Activated CD8-positive, alpha-beta memory T cell treated with anti-CD3 and anti-CD28 coated beads for 36 hours (primary cell): ENCODE data around the gene CROCC. TPM values are rescaled to one million over a fixed set of nuclear protein-coding genes. Genes with fewer than 3 reads are reported as not detected.
"Not testable (repeated sequence)": the region's sequence is repeated elsewhere in the genome, so short reads cannot be mapped to it uniquely, and the experiment has no call there.

Source experiments
- CTCF ChIA-PET: fragments of 350-600 bp; sonication (Branson Sonifier 250); formaldehyde crosslinking; loops from one replicate; lab custom pipeline; 2021; ENCODE audit warnings: antibody characterized with exemption; lab: Charles Lee
- POLR2A ChIA-PET: fragments of 350-600 bp; sonication (Branson Sonifier 250); formaldehyde crosslinking; loops from one replicate; lab custom pipeline; 2021; ENCODE audit warnings: antibody characterized with exemption; lab: Charles Lee
- total RNA-seq, 2 experiments: library from RNA; stranded (reverse); gene quantifications; one replicate each; pipeline ENCODE4 v1.2.3, GENCODE V29; 2021

The CROCC gene
- total RNA-seq, 2 experiments from 2014 or later: 20.4 to 21.4 TPM

DNA sequence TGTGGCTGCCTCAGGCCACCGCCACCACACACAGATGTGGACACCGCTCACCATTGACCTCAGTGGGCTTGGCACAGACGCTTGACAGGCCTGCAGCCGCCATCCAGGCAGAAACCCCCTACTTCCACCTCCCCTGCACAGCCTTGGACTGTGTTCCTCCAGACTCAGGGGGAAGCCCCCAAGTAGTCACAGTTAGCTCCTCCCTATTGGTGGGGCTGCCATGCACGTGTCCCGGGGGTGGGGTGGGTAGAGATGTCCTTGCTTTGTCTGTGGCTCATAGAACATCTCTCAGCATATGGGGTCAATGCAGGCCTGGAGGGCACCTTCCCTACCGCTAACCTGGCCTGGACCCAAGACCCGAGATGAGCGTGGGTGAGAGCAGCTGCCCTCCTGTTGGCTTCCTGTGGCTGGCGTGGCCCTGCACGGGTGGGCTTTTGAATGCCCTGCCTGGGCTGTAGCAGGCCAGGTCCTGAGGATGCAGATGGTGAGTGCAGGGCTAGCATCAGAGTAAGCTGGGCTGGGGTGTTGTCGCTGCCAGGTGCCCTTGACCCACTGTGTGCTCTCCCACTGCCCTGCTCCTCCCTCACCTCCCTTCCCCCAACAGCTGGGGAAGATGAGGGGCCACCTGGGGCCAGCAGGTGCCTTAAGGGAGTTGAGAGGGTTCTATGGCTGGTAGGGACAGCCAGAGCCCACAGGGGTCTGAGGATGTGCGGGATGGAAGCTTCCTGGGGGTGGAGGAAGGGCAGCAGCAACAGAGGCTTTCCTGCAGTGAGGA lies 6.2 kb downstream of the CROCC start:
- POLR2A ChIA-PET: interaction anchor here (0.6 kb wide), 1 partner anchor 73 kb away, joined by 3 read pairs; no protein-coding TSS in a partner anchor
- CTCF ChIA-PET: no interaction called here

DNA sequence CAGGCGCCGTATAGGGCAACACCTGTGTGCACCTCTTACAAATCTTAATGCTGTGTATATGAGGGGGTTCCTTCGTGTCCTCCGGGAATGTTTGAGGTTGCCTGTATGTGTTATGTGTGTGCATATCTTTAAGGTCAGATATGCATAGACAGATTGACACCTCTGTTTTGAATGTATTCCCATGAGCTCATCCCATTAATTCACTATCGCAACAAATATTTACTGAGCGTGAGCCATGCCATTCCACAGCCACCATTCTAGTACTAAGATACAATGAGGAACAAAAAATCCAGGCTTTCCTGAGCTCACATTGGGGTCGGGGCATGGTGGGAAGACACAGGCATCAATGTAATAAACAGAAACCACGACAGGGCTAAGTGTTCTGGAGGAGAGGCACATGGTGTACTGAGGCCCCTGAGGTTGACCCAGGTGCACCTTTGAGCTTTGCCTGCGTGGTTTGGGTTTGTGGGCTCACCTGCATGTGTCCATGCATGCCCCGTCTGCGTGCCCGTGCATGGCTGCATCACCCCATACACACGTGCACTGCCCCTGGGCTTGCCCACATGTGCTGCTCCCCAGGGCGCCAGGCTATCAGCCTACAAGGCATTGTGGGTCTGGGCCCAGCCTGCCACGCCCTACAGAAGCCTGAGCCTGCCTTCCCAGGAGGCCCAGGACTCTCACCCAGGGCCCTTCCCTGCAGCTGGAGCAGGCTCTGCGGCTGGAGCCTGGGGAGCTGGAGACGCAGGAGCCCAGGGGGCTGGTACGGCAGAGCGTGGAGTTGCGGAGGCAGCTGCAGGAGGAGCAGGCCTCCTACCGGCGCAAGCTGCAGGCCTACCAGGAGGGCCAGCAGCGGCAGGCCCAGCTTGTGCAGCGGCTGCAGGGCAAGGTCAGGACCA lies 7.7 kb downstream of the CROCC start:
- CTCF ChIA-PET, POLR2A ChIA-PET: not testable (repeated sequence)

DNA sequence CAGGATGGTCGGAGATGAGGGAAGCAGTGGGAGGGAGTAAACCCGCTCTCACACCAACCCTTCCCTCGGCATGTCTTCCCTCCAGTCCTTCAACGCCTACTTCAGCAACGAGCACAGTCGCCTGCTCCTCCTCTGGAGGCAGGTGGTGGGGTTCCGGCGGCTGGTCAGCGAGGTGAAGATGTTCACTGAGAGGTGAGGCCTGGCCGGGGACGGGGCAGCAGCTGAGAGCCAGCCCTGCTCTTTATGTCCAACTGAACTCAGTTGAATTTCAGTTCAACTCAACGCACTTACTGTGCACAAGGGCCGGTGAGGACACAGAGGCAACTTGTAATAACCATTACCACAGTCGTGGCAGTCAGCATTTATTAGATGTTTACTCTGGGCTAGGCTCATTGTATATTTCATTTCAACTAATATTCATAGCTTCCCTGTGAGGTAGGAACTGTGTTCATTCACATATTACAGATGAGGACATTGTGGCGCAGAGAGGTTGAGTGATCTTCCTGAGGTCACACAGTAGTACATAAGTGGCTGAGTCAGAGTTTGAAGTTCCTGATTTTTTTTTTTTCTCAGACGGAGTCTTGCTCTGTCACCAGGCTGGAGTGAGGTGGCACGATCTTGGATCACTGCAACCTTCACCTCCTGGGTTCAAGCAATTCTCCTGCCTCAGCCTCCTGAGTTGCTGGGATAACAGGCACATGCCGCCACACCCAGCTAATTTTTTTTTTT lies 9.6 kb downstream of the CROCC start:
- CTCF ChIA-PET: interaction anchor here (0.9 kb wide), 1 partner anchor 16 kb away, joined by 3 read pairs; no protein-coding TSS in a partner anchor
- POLR2A ChIA-PET: not testable (repeated sequence)

DNA sequence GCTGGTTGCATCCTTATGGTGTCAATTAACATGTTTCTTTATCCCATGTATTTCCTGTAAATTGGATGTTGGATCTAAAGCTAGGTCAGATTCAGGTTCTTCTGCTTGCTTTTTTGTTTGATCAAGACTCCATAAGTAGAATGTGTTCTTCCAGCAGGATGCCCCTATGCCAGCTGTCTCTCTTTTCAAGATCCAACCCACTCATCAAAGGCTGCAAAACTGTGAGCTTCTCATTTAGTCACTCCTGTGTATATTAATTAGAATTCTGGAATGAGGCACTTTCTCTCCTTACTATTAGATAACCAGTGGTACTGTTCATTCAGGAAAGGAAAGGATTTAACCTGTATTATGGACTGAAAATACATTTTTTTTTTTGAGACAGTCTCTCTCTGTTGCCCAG lies 12.2 kb downstream of the CROCC start:
- POLR2A ChIA-PET: not testable (repeated sequence)

DNA sequence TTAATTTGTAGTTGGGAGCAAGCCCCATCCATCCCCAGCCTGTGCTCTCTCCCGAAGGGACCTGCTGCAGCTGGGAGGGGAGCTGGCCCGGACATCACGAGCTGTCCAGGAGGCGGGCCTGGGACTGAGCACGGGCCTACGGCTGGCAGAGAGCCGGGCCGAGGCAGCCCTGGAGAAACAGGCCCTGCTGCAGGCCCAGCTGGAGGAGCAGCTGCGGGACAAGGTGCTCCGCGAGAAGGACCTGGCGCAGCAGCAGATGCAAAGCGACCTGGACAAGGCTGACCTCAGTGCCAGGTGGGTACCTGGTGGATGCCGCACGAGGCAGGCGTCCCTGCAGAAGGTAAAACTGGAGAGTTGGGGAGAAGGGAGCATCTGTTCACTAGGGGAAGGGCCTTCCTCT lies 14.8 kb downstream of the CROCC start:
- POLR2A ChIA-PET, CTCF ChIA-PET: not testable (repeated sequence)

More for the DNA sequence above, 12.2 kb downstream of the CROCC start:
- CTCF ChIA-PET: interaction anchor here (0.6 to 0.7 kb wide), 2 partner anchors 11 to 605 kb away, joined by 4 to 5 read pairs; no protein-coding TSS in a partner anchor

DNA sequence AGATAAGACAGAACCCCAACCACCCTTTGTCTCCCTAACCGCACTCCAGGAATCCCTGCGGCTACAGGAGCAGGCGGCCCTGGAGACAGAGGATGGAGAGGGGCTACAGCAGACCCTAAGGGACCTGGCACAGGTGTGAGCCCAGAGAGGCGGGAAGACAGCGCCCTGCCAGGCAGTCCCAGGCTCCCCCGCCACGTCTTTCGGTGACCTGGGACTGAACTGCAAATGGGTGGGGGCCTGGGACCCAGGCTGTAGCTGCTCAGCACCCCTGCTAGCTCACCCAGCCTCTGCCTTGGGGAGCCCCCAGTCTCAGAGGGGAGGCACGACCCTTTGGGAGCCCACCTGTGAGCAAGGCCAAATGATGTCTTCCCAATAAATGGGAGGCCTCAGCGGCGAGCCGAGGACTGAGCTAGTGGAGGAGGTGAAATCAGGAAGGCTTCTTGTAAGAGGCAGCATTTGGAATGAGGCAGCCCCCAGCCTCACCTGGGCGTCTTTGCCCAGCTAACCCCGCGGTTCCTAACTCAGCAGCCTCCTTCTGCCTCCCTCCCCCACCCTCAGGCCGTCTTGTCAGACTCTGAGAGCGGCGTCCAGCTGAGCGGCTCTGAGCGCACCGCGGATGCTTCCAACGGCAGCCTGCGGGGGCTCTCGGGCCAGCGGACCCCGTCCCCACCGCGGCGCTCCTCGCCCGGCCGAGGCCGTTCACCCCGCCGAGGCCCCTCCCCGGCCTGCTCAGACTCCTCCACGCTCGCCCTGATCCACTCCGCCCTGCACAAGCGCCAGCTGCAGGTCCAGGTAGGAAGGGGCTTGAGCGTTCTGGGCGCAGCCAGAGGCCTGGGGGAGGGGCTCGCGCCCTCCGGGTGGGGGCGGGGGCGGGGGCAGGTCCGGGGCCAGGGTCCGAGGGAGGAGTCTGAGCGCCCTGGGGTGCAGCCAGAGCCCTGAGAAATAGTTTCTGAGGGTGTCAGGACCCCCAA lies 16.9 kb downstream of the CROCC start:
- CTCF ChIA-PET: interaction anchor here (0.7 kb wide), 1 partner anchor 506 kb away, joined by 3 read pairs; no protein-coding TSS in a partner anchor

DNA sequence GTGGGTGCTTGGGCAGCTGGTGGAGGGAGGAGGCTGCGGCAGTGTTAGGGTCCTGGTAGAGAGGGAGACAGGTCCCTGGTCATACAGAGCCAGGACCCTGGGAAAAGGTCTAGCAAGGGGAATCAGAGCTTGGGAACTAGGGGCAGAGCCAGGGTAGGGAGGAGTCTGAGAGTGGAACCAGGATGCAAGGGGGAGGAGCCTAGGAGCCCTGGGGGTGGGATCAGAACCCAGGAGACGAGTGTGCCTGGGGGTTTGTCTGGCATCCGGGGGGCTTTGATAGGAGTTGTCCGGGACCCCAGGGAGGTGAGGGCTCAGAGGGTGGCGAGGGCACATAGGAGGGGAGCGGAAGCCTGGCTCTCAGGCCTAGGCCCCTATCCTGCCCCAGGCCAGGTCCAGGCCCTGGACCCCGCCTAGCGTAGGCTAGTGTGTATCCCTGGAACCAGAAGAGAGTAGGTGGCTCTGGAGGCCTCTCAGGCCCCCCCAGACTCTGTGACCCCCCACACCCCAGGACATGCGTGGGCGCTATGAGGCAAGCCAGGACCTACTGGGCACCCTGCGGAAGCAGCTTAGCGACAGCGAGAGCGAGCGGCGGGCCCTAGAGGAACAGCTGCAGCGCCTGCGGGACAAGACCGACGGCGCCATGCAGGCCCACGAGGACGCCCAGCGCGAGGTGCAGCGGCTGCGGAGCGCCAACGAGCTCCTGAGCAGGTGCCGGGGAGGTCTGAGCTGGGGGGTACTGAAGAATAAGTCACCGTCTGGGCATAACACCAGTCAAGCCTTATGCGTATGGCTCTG lies 17.9 kb downstream of the CROCC start:
- CTCF ChIA-PET: not testable (repeated sequence)

More for the DNA sequence above, 16.9 kb downstream of the CROCC start:
- POLR2A ChIA-PET: no interaction called here

DNA sequence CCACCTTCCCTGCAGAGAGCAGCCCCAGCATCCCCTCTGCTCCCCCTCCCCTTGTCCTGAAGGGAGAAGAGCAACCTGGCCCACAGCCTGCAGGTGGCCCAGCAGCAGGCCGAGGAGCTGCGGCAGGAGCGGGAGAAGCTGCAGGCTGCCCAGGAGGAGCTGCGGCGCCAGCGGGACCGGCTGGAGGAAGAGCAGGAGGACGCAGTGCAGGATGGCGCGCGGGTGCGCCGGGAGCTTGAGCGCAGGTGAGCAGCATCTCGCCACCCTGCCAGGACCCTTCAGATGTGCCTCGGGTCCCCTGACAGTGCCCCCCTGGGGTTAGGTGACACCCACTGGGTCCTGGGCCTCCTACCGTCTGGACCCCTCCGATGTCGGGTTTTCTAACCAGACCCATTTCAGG lies 22.3 kb downstream of the CROCC start:
- CTCF ChIA-PET: no interaction called here
- POLR2A ChIA-PET: no interaction called here

More for the DNA sequence above, 17.9 kb downstream of the CROCC start:
- POLR2A ChIA-PET: not testable (repeated sequence)

DNA sequence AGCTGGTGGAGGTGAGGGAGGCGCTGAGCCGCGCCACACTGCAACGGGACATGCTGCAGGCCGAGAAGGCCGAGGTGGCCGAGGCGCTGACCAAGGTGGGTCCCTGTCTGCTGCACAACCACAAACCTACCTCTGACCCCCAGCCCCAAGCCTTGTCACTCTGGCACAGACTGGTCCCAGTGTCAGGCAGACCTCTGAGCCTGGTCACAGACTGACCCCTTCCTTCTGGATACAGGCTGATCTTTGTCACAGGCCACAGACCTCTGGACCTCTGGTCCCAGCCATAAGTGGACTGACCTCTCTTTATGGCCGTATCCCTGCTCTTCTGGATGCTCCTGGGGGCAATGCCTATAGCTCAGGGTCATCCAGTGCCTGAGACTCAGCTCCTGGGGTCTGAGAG lies 23.8 kb downstream of the CROCC start:
- CTCF ChIA-PET, POLR2A ChIA-PET: not testable (repeated sequence)

DNA sequence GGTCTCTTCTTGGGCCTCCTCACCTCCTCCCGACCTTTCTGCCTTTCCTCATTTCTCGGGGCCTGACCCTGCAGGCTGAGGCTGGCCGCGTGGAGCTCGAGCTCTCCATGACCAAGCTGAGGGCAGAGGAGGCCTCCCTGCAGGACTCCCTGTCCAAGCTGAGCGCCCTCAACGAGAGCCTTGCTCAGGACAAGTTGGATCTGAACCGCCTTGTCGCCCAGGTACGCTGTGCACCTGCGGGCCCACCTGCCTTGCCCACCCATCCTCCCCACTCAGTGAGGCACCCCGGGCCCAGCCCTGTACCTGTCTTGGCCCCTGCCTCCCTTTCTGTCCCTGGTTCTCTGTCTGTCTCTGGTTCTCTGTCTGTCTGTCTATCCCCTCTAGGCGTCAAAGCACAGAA lies 24.5 kb downstream of the CROCC start:
- CTCF ChIA-PET, POLR2A ChIA-PET: not testable (repeated sequence)

DNA sequence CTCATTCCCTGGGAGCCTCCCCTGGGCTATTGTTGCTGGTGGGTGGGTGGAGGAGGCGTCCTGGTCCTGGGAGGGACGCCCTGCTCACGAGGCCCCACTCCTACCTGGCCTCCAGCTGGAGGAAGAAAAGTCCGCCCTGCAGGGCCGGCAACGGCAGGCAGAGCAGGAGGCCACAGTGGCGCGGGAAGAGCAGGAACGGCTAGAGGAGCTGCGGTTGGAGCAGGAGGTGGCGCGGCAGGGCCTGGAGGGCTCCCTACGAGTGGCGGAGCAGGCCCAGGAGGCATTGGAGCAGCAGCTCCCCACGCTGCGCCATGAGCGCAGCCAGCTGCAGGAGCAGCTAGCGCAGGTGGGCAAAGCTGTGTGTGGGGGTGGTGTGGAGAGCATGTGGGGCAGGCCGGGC lies 24.9 kb downstream of the CROCC start:
- ChIA-PET POLR2A (no interaction called here), CTCF (interaction anchor here (1.4 kb wide), 1 partner anchor 14 kb away, joined by 3 read pairs; no protein-coding TSS in a partner anchor)

DNA sequence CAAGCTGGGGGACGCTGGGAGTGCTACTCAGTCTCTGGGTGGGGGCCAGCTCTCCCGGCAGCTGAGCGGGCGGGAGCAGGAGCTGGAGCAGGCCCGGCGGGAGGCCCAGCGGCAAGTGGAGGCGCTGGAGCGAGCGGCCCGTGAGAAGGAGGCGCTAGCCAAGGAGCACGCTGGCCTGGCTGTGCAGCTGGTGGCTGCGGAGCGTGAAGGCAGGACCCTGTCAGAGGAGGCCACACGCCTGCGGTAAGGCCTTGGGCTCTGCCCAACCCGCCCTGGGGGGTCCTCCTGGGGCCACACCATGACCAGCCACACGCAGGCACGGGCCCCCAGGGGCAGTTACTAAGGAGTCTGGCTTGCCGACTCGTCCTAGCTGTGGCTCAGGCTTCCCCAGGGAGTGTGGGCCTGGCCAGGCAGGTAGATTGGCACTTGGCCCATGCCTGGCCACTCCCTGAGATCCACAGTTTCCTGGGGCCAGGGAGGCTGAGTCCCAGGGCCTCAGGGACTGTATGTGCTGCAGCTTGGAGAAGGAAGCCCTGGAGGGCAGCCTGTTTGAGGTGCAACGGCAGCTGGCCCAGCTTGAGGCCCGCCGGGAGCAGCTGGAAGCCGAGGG lies 26.7 kb downstream of the CROCC start:
- POLR2A ChIA-PET: not testable (repeated sequence)

DNA sequence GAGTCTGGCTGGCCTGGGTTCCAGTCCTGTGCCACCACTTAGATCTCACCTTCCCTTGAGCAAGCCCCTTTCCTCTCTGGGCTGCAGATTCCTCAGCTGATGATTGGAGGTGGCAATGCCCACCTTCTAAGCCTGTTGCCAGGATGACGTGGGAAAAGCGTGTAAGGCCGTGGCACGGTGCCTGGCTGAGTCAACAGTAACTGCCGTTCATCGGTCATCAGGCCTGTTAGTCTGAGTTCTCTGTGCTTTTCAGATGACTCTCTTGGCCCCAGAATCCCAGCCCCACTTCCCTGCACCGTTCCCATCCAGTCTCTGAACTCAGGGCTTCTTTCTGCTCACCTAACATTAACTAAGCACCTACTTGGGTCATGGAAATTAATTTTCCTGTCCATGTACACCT lies 27.3 kb downstream of the CROCC start:
- CTCF ChIA-PET: interaction anchor here (1.1 kb wide), 1 partner anchor 12 kb away, joined by 3 read pairs; no protein-coding TSS in a partner anchor
- POLR2A ChIA-PET: not testable (repeated sequence)

More for the DNA sequence above, 26.7 kb downstream of the CROCC start:
- CTCF ChIA-PET: interaction anchor here (0.7 to 1.1 kb wide), 3 partner anchors 13 to 327 kb away, joined by 3 to 4 read pairs (median 3); no protein-coding TSS in a partner anchor

DNA sequence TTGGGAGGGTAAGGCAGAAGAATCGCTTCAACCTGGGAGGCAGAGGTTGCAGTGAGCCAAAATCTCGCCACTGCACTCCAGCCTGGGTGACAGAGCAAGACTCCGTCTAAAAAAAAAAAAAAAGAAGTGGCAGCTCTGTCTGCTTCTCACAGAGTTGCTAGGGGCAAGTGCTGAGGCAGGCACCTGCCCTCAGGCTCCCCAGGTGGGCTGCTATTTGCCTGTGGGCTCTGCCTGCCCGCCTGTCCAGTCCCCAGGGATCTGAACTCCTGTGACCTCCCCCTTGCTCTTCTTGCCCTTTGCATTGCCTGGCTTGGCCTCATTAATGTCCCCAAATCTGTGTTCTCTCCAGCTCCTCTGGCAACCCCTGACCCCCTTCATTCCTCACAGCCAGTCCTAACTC lies 30.6 kb downstream of the CROCC start:
- CTCF ChIA-PET: interaction anchor here (0.5 to 2.2 kb wide), 7 partner anchors 9 to 321 kb away, joined by 3 to 15 read pairs (median 3); no protein-coding TSS in a partner anchor
- POLR2A ChIA-PET: not testable (repeated sequence)

DNA sequence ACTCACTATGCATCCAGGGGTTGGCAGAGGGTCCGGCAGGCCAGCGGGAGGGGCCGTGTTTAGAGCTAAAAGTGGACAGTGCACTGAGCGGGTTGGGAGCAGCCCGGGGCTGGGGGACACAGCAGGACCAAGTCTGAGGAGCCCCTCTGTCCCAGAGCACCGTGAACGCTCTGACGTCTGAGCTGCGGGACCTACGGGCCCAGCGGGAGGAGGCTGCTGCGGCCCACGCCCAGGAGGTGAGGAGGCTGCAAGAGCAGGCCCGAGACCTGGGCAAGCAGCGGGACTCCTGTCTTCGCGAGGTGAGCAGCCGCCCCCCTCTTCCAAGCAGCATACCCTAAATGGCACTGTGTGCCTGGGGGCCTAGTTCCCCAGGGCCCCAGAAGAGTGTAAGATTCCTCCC lies 32.8 kb downstream of the CROCC start:
- CTCF ChIA-PET: interaction anchor here (1.1 kb wide), 1 partner anchor 9 kb away, joined by 3 read pairs; no protein-coding TSS in a partner anchor

DNA sequence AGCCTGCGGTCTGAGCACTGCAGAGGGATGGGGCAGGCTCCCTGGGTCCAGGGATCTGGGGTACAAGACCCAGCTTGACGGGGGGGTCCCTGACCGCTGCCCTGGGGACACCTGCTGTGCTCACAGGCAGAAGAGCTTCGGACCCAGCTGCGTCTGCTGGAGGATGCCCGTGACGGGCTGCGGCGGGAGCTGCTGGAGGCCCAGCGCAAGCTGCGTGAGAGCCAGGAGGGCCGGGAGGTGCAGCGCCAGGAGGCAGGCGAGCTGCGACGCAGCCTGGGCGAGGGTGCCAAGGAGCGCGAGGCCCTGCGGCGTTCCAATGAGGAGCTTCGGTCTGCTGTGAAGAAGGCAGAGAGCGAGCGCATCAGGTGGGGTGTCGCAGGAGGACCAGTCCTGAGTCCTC lies 33.5 kb downstream of the CROCC start:
- CTCF ChIA-PET: interaction anchor here (1.0 to 1.1 kb wide), 2 partner anchors 9 to 25 kb away, joined by 3 read pairs; no protein-coding TSS in a partner anchor
- POLR2A ChIA-PET: no interaction called here

More for the DNA sequence above, 32.8 kb downstream of the CROCC start:
- POLR2A ChIA-PET: no interaction called here
